Measurements from ENCODE around the gene UCP2. TPM values are rescaled to one million over a fixed set of nuclear protein-coding genes. Genes with fewer than 3 reads are reported as not detected.

Gene UCP2
- total and polyA plus RNA-seq, 11 donors = 11.9 to 170 (median 19.7) TPM

DNA sequence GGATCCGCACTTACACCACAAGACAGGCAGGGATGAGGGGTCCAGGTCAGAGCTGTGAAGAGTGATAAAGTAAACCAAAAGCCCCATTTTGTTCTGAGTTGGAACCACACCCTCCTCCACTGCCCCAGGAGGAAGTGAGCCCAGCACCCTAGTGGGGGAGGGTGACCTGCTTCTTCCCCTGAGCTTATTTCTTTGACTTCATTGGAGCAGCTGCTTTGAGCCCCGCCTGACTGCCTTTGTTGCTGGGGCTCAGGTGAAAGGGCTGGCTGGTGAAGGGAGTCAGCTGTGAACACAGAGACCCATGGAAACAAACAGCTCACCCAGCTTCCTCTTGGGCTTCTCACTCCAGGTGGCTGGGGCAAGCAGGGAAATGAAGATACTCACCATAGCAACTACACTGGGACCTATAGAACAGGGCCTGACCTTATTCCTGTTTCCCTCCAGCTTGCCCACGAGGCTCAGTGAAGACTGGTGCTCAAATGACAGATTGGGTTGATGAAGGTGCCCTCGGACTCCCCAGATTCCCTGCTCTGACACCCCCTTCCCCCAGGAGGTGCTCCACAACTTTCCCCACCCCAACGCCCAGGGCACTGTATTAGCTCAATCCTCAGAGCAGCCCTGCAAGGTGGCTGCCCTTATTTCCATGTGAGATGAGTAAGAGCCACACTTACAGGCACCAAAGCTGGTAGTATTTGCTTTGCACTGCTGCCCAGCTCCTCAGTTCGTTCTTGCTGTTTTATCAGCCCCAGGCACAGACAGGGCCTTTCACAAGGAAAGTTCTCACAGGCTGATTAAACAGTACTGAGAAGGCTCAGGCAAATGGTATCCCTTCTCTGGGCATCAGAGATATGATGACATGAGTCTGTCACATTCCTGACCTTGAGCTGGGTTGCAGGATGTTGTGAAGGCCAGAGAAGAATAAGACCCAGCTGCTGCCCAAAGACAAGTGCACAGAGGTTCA is 2.4 kb downstream of the UCP2 start:
- DNase-seq = peak in 3 of 5 donors; percentile 30 to 52 (median 45)
- intact Hi-C loops (cut with DNase I) = loop anchor here in 4 of 10 donors (5.0 to 10.0 kb wide), 4 partner anchors 37 to 195 kb away; partner anchors contain the start of genes C2CD3 (in 2 of the 4) and PPME1 (in 2 of the 4)
- no peaks in the 10 kb centered on the region for H3K27me3 ChIP-seq
- H3K9me3 ChIP-seq = no peaks in the 10 kb centered on the region
- TF ChIP-seq POLR2A (IDR thresholded peaks at IDR 0.05) = no peak
- TF ChIP-seq, protein P1, sequence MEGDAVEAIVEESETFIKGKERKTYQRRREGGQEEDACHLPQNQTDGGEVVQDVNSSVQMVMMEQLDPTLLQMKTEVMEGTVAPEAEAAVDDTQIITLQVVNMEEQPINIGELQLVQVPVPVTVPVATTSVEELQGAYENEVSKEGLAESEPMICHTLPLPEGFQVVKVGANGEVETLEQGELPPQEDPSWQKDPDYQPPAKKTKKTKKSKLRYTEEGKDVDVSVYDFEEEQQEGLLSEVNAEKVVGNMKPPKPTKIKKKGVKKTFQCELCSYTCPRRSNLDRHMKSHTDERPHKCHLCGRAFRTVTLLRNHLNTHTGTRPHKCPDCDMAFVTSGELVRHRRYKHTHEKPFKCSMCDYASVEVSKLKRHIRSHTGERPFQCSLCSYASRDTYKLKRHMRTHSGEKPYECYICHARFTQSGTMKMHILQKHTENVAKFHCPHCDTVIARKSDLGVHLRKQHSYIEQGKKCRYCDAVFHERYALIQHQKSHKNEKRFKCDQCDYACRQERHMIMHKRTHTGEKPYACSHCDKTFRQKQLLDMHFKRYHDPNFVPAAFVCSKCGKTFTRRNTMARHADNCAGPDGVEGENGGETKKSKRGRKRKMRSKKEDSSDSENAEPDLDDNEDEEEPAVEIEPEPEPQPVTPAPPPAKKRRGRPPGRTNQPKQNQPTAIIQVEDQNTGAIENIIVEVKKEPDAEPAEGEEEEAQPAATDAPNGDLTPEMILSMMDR (IDR thresholded peaks at IDR 0.05) = no peak
- peak overlapping the region in 6 of 12 donors; percentile 5 to 85 (median 60) for H3K4me3 ChIP-seq
- WGBS, 4 donors = 68 to 79% (median 75%) methylated on average over 6 of the region's 6 CpGs
- H3K4me1 ChIP-seq = peaks cover 0 to 68% (median 14%) of the 10 kb centered on the region in 12 donors
- peak overlapping the region in 4 of 12 donors; percentile 19 to 91 (median 42) for H3K27ac ChIP-seq
- ATAC-seq = no peak
- peaks cover 0 to 61% (median 15%) of the 10 kb centered on the region in 9 donors for H3K36me3 ChIP-seq

DNA sequence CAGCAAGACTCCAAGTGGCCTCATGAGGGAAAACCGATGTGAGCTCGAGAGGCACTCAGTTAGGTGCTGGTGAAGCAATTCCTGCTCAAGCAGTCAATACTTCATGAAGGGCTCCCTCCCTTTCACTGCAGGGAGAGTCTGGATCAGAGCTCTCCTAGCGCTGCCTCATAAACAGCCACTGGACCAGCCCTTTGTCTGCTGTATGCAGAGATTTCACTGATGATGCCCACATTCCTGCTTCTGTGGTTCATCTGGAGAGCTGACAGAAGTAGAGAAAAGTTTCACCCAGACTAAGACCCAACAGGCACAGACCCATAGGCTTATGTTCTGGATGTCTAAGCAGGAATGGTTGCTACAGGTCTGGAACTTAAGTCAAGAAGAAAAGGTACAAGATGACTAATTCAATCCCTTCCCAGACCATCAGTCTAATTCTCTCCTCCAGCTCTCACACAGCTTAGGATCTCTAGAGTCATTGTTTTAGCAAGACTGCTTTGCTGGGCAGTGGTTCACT is 4.0 kb downstream of the UCP2 start:
- H3K27me3 ChIP-seq = no peaks in the 10 kb centered on the region
- peaks cover 0 to 72% (median 15%) of the 10 kb centered on the region in 9 donors for H3K36me3 ChIP-seq
- intact Hi-C loops (cut with DNase I) = no loop called here
- peak overlapping the region in 1 of 12 donors; percentile 91 for H3K27ac ChIP-seq
- DNase-seq = no peak
- 90 to 97% (median 95%) methylated on average over 3 of the region's 3 CpGs for WGBS, 4 donors
- no peak for ATAC-seq
- TF ChIP-seq, protein P1 (IDR thresholded peaks at IDR 0.05) = no peak
- no peak for TF ChIP-seq POLR2A (IDR thresholded peaks at IDR 0.05)
- peak overlapping the region in 1 of 12 donors; percentile 85 for H3K4me3 ChIP-seq
- peaks cover 0 to 75% (median 13%) of the 10 kb centered on the region in 12 donors for H3K4me1 ChIP-seq
- H3K9me3 ChIP-seq = no peaks in the 10 kb centered on the region

DNA sequence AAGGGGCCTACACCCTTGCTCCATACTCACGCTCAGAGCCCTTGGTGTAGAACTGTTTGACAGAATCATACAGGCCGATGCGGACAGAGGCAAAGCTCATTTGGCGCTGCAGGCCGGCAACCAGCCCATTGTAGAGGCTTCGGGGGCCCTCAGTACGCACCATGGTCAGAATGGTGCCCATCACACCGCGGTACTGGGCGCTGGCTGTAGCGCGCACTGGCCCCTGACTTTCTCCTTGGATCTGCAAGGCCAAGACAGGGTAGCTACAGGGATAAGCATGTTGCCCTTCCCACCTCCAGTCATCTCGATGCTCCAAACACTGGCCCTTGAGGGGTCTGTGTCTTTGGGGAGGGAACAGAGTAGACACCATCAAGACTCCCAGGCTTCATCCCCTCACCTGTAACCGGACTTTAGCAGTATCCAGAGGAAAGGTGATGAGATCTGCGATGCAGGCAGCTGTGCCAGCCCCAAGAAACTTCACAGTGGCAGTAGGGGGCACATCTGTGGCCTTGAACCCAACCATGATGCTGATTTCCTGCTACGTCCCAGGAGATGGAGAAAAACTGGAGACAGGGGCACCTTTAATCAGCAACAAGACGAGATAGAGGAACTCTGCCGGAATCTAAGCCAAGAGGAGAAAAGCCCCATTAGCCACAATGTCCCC is 4.7 kb downstream of the UCP2 start:
- 96 to 98% (median 98%) methylated on average over 15 to 18 of the region's 18 CpGs for WGBS, 4 donors
- TF ChIP-seq, protein P1 (IDR thresholded peaks at IDR 0.05) = no peak
- TF ChIP-seq POLR2A (IDR thresholded peaks at IDR 0.05) = no peak
- Histone ChIP-seq H3K27me3 (no peaks in the 10 kb centered on the region), H3K36me3 (peaks cover 0 to 72% (median 15%) of the 10 kb centered on the region in 9 donors), H3K4me1 (peaks cover 0 to 78% (median 12%) of the 10 kb centered on the region in 12 donors), H3K27ac (peak overlapping the region in 1 of 12 donors; percentile 91), H3K9me3 (no peaks in the 10 kb centered on the region), H3K4me3 (peak overlapping the region in 1 of 12 donors; percentile 85)
- DNase-seq = no peak
- no peak for ATAC-seq
- intact Hi-C loops (cut with DNase I) = no loop called here

Data from heart left ventricle (tissue), 16 donors.